ENCODE measurements around the gene AKAP4.

The AKAP4 gene

GRCh38 chrX:50161127-50161526 lies 39.7 kb downstream of the AKAP4 start:
- H3K27me3 Mint-ChIP-seq (ENCODE audit: low read depth), result no peaks in the 10 kb centered on the region
- no peak overlapping the region for H3K27ac Mint-ChIP-seq
- H3K4me3 Mint-ChIP-seq, result no peak overlapping the region
- no peaks in the 10 kb centered on the region for H3K36me3 Mint-ChIP-seq (ENCODE audit: low read depth)
- no peaks in the 10 kb centered on the region for H3K4me1 Mint-ChIP-seq (ENCODE audit: low read depth)
- no peak for DNase-seq (ENCODE audit: low spot score)
- H3K9me3 Mint-ChIP-seq, result no peaks in the 10 kb centered on the region

- no peak for DNase-seq (ENCODE audit: low spot score)
- Mint-ChIP-seq H3K27me3 (ENCODE audit: low read depth) (no peaks in the 10 kb centered on the region), H3K4me3 (no peak overlapping the region), H3K9me3 (no peaks in the 10 kb centered on the region), H3K4me1 (ENCODE audit: low read depth) (no peaks in the 10 kb centered on the region), H3K36me3 (ENCODE audit: low read depth) (no peaks in the 10 kb centered on the region), H3K27ac (no peak overlapping the region)
Measured at GRCh38 chrX:50158593-50158992, 42.2 kb downstream of the AKAP4 start.

GRCh38 chrX:50157545-50158135 lies 43.2 kb downstream of the AKAP4 start:
- no peaks in the 10 kb centered on the region for H3K27me3 Mint-ChIP-seq (ENCODE audit: low read depth)
- H3K4me1 Mint-ChIP-seq (ENCODE audit: low read depth), result no peaks in the 10 kb centered on the region

GRCh38 chrX:50154429-50154828 lies 46.4 kb downstream of the AKAP4 start:
- no peaks in the 10 kb centered on the region for H3K9me3 Mint-ChIP-seq
- no peaks in the 10 kb centered on the region for H3K36me3 Mint-ChIP-seq (ENCODE audit: low read depth)
- H3K27me3 Mint-ChIP-seq (ENCODE audit: low read depth), result no peaks in the 10 kb centered on the region
- H3K4me1 Mint-ChIP-seq (ENCODE audit: low read depth), result no peaks in the 10 kb centered on the region
- no peak overlapping the region for H3K27ac Mint-ChIP-seq
- DNase-seq (ENCODE audit: low spot score), result no peak
- no peak overlapping the region for H3K4me3 Mint-ChIP-seq

More at GRCh38 chrX:50157545-50158135, 43.2 kb downstream of the AKAP4 start:
- no peak for DNase-seq (ENCODE audit: low spot score)
- Mint-ChIP-seq H3K9me3 (no peaks in the 10 kb centered on the region), H3K27ac (no peak overlapping the region), H3K4me3 (no peak overlapping the region), H3K36me3 (ENCODE audit: low read depth) (no peaks in the 10 kb centered on the region)

GRCh38 chrX:50152456-50152855 lies 48.4 kb downstream of the AKAP4 start:
- H3K36me3 Mint-ChIP-seq (ENCODE audit: low read depth), result no peaks in the 10 kb centered on the region
- H3K4me3 Mint-ChIP-seq, result no peak overlapping the region
- H3K4me1 Mint-ChIP-seq (ENCODE audit: low read depth), result no peaks in the 10 kb centered on the region
- no peak for DNase-seq (ENCODE audit: low spot score)
- no peaks in the 10 kb centered on the region for H3K9me3 Mint-ChIP-seq
- no peak overlapping the region for H3K27ac Mint-ChIP-seq
- H3K27me3 Mint-ChIP-seq (ENCODE audit: low read depth), result no peaks in the 10 kb centered on the region

- Mint-ChIP-seq H3K9me3 (no peaks in the 10 kb centered on the region), H3K27ac (no peak overlapping the region), H3K27me3 (ENCODE audit: low read depth) (no peaks in the 10 kb centered on the region), H3K36me3 (ENCODE audit: low read depth) (no peaks in the 10 kb centered on the region), H3K4me1 (ENCODE audit: low read depth) (no peaks in the 10 kb centered on the region), H3K4me3 (no peak overlapping the region)
- DNase-seq (ENCODE audit: low spot score), result no peak
Measured at GRCh38 chrX:50147972-50148371, 52.8 kb downstream of the AKAP4 start.
